ENCODE data around the gene NEK6. TPM values are rescaled to one million over a fixed set of nuclear protein-coding genes. Genes with fewer than 3 reads are reported as not detected.
A peak's percentile ranks its signal among the peaks of the same experiment; 100 is the strongest.

The NEK6 gene
- total and polyA plus RNA-seq, 2 experiments from 2014 or later = 14.3 to 27.0 TPM

GRCh38 chr9:124282442-124283227 is 24.9 kb downstream of the NEK6 start:
- Histone ChIP-seq H3K36me3 (no peaks in the 10 kb centered on the region), H3K27ac (no peak overlapping the region), H3K9me3 (ENCODE audit: low read depth) (no peaks in the 10 kb centered on the region), H3K4me1 (ENCODE audit: low read depth) (no peaks in the 10 kb centered on the region), H3K27me3 (no peaks in the 10 kb centered on the region), H3K4me3 (no peak overlapping the region)
- DNase-seq (ENCODE audit: low read depth in 1 of 2, low spot score in 1 of 2) = peak in 1 of 2 donors; percentile 96
- TF ChIP-seq CTCF (IDR thresholded peaks at IDR 0.05; ENCODE audit: low read depth, low read length) = no peak

- Histone ChIP-seq H3K9me3 (ENCODE audit: low read depth) (no peaks in the 10 kb centered on the region), H3K36me3 (no peaks in the 10 kb centered on the region), H3K27ac (no peak overlapping the region), H3K4me1 (ENCODE audit: low read depth) (no peaks in the 10 kb centered on the region), H3K4me3 (no peak overlapping the region), H3K27me3 (no peaks in the 10 kb centered on the region)
- no peak for TF ChIP-seq CTCF (IDR thresholded peaks at IDR 0.05; ENCODE audit: low read depth, low read length)
- DNase-seq (ENCODE audit: low read depth in 1 of 2, low spot score in 1 of 2) = no peak
Measured at GRCh38 chr9:124283228-124283814, 25.6 kb downstream of the NEK6 start.

GRCh38 chr9:124284237-124284831 is 26.6 kb downstream of the NEK6 start:
- H3K4me3 ChIP-seq = no peak overlapping the region
- H3K27ac ChIP-seq = no peak overlapping the region
- H3K4me1 ChIP-seq (ENCODE audit: low read depth) = no peaks in the 10 kb centered on the region
- no peaks in the 10 kb centered on the region for H3K27me3 ChIP-seq
- DNase-seq (ENCODE audit: low read depth in 1 of 2, low spot score in 1 of 2) = peak in 1 of 2 donors; percentile 57
- no peaks in the 10 kb centered on the region for H3K36me3 ChIP-seq
- no peak for TF ChIP-seq CTCF (IDR thresholded peaks at IDR 0.05; ENCODE audit: low read depth, low read length)
- H3K9me3 ChIP-seq (ENCODE audit: low read depth) = no peaks in the 10 kb centered on the region

GRCh38 chr9:124284940-124285441 is 27.2 kb downstream of the NEK6 start:
- DNase-seq (ENCODE audit: low read depth in 1 of 2, low spot score in 1 of 2) = peak in 1 of 2 donors; percentile 64
- H3K36me3 ChIP-seq = no peaks in the 10 kb centered on the region
- no peak overlapping the region for H3K4me3 ChIP-seq
- H3K27me3 ChIP-seq = no peaks in the 10 kb centered on the region
- no peak overlapping the region for H3K27ac ChIP-seq
- no peak for TF ChIP-seq CTCF (IDR thresholded peaks at IDR 0.05; ENCODE audit: low read depth, low read length)
- H3K9me3 ChIP-seq (ENCODE audit: low read depth) = no peaks in the 10 kb centered on the region
- H3K4me1 ChIP-seq (ENCODE audit: low read depth) = no peaks in the 10 kb centered on the region

- TF ChIP-seq CTCF (IDR thresholded peaks at IDR 0.05; ENCODE audit: low read depth, low read length) = no peak
- Histone ChIP-seq H3K36me3 (no peaks in the 10 kb centered on the region), H3K4me1 (ENCODE audit: low read depth) (no peaks in the 10 kb centered on the region), H3K4me3 (no peak overlapping the region), H3K9me3 (ENCODE audit: low read depth) (no peaks in the 10 kb centered on the region), H3K27me3 (no peaks in the 10 kb centered on the region), H3K27ac (no peak overlapping the region)
- DNase-seq (ENCODE audit: low read depth in 1 of 2, low spot score in 1 of 2) = no peak
Measured at GRCh38 chr9:124285490-124285889, 27.7 kb downstream of the NEK6 start.
